ENCODE results near the gene RPL13A.
"Not testable (repeated sequence)": the region's sequence is repeated elsewhere in the genome, so short reads cannot be mapped to it uniquely, and the experiment has no call there.

Gene RPL13A

GRCh38 chr19:49458567-49458903, 28.9 kb upstream of the RPL13A start:
- no peak for DNase-seq

- no peak for DNase-seq
Observed at GRCh38 chr19:49459388-49459787, 28.0 kb upstream of the RPL13A start.

GRCh38 chr19:49461130-49461529, 26.3 kb upstream of the RPL13A start:
- not testable (repeated sequence) for DNase-seq

- no peak for DNase-seq
Observed at GRCh38 chr19:49461656-49462055, 25.8 kb upstream of the RPL13A start.

- no peak for DNase-seq
Observed at GRCh38 chr19:49462492-49462891, 24.9 kb upstream of the RPL13A start.

GRCh38 chr19:49463960-49464740, 23.3 kb upstream of the RPL13A start:
- DNase-seq: no peak

GRCh38 chr19:49465371-49465770, 22.0 kb upstream of the RPL13A start:
- no peak for DNase-seq

- no peak for DNase-seq
Observed at GRCh38 chr19:49468199-49468598, 19.2 kb upstream of the RPL13A start.

GRCh38 chr19:49468746-49469447, 18.5 kb upstream of the RPL13A start:
- peak; percentile 84 for DNase-seq

DNA sequence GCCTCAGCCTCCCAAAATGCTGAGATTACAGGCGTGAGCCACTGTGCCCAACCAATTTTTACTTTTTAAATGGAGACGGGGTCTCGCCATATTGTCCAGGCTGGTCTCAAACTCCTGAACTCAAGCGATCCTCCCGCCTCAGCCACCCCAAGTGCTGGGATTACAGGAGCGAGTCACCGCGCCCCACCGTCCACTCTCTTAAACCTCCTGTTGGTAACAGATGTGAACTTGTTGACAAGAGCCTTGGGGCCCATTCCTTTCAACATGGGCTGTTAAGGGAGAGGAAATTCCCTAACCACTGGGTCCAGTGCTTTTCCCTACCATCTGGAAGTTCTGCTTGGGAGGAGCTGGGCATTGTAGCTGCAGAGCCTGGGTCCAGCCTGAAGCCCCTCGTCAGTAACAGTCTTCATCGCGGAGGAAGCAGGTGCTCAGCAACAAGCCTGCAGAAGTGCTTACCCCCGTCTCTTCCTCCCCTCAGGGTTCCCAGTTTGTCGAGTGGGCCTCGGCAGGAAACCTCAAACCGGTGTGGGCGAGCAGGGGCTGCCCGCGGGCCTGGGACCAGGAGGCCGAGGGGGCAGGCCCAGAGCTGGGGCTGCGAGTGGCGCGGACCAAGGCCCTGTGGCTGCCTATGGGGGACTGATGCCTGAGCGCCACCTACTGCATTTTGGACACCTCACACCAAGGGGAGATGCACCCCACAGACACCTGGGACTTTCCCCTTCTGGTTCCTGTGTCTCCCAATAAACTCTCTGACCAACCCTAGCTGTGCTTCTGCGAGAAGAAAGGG, 17.4 kb upstream of the RPL13A start:
- peak; percentile 67 for DNase-seq

GRCh38 chr19:49470615-49470978, 16.8 kb upstream of the RPL13A start:
- DNase-seq: no peak

DNA sequence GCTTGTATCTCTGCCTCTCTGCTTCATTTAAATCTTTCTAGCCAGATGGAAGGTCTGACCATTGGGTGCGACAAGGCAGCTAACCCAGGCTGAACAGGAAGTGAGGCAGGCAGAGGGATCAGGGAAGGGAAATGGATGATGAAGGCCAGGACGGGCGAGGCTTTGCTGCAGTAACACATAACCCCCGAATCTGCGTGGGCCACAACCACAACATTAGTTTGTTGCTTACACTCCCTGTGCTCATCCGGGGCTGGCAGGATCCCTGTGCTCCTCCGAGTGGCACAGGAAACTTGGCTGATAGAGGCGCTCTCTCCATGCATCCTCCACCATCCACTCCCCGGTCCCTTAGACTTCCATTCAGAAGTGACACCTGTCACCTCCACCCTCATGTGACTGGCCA, 14.5 kb upstream of the RPL13A start:
- DNase-seq: no peak

GRCh38 chr19:49473501-49473867, 13.9 kb upstream of the RPL13A start:
- not testable (repeated sequence) for DNase-seq

GRCh38 chr19:49473868-49474541, 13.4 kb upstream of the RPL13A start, which contains the start of gene FLT3LG:
FLT3LG (plus strand) TSS chr19:49474215; CDS start chr19:49474640, 425 bp downstream.
- DNase-seq: peak; percentile 96

- no peak for DNase-seq
Observed at GRCh38 chr19:49474542-49474924, 12.9 kb upstream of the RPL13A start.

- no peak for DNase-seq
Observed at GRCh38 chr19:49475191-49475917, 12.1 kb upstream of the RPL13A start.

DNA sequence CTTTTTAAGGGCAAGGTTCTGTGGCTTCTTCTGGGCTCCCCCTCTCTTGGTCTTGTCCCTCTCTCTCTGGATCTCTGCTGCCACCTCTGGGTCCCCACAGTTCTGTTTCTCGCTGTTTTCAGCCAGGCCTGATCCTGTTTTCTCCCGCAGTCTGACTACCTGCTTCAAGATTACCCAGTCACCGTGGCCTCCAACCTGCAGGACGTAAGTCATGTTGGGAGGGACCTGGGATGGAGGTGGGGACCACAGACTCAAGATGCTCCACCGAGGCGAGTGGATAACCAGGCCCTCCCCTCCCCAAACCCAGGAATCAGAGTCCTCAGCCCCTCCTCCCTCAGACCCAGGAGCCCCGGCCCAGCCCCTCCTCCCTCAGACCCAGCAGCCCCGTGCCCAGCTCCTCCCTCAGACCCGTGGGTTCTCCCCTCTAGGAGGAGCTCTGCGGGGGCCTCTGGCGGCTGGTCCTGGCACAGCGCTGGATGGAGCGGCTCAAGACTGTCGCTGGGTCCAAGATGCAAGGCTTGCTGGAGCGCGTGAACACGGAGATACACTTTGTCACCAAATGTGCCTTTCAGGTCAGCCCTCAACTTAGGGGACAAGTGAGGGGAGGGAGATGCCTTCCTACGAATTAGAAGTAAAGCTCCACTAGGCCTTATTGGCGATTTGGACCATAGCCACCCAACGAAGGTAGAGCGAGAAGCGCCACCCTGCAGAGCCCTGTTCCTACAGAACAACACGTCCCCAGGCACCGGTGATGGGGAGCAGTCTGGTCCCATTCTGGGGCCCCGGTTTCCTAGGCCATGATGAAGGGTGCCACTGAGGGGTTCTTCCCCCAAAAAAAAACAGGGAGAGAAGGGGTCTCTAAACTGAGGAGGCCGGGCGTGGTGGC, 11.2 kb upstream of the RPL13A start:
- DNase-seq: peak; percentile 58

- DNase-seq: no peak
Observed at GRCh38 chr19:49479975-49480628, 7.3 kb upstream of the RPL13A start.

GRCh38 chr19:49481020-49481683, 6.3 kb upstream of the RPL13A start:
- no peak for DNase-seq

GRCh38 chr19:49486232-49486631, 1.2 kb upstream of the RPL13A start:
- DNase-seq: no peak
